LNCaP clone FGC (cell line): ENCODE data around the gene TASL.
A peak's percentile ranks its signal among the peaks of the same experiment; 100 is the strongest.

Experiments
- DNase-seq: peaks from one replicate; pipeline ENCODE4 v3.0.0-alpha.2; 2011; ENCODE audit warnings: low read depth
- H3K4me3 ChIP-seq: 2 replicates; pipeline ENCODE4 v1.5.1; 2011; ENCODE audit warnings: mild to moderate bottlenecking, low read depth, low read length, control low read depth
- TF ChIP-seq, protein P1 (sequence below): IDR thresholded peaks from 2 replicates; pipeline ENCODE4 v1.5.1; 2012; ENCODE audit warnings: mild to moderate bottlenecking; ENCODE audit not compliant: control insufficient read depth, insufficient read depth; ENCODE audit errors: extremely low read depth

The TASL gene

DNA sequence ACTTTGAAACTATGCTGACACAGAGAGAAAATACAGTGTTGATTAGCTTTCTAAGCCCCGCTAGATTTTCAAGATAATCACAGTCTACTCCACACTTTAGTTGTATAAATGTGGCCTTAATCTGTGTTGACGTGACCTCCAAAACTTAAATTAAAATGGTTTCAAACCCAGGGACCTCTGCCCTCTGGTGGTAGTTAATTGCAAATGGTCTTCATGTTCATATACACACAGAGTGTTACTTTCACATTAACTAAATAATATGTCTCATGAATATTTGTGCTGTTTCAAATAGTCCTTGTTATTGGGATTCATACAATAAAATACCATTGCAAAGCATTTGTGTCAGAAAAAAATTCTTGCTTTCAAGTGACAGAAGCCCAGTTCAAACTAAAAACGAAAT is 64.3 kb downstream of the TASL start:
- TF ChIP-seq, protein P1, sequence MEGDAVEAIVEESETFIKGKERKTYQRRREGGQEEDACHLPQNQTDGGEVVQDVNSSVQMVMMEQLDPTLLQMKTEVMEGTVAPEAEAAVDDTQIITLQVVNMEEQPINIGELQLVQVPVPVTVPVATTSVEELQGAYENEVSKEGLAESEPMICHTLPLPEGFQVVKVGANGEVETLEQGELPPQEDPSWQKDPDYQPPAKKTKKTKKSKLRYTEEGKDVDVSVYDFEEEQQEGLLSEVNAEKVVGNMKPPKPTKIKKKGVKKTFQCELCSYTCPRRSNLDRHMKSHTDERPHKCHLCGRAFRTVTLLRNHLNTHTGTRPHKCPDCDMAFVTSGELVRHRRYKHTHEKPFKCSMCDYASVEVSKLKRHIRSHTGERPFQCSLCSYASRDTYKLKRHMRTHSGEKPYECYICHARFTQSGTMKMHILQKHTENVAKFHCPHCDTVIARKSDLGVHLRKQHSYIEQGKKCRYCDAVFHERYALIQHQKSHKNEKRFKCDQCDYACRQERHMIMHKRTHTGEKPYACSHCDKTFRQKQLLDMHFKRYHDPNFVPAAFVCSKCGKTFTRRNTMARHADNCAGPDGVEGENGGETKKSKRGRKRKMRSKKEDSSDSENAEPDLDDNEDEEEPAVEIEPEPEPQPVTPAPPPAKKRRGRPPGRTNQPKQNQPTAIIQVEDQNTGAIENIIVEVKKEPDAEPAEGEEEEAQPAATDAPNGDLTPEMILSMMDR, result peak; percentile 38; the same call in 1 of the 2 replicates
- no peak overlapping the region for H3K4me3 ChIP-seq
- DNase-seq, result no peak
